Thymus (tissue), 11 donors: ENCODE results near the gene NUDT6. TPM values are rescaled to one million over a fixed set of nuclear protein-coding genes. Genes with fewer than 3 reads are reported as not detected.
"Not testable (repeated sequence)": the region's sequence is repeated elsewhere in the genome, so short reads cannot be mapped to it uniquely, and the experiment has no call there.

Source experiments
- DNase-seq, 9 donors: peaks; one replicate each; pipeline ENCODE4 v3.0.0-alpha.2; 2013; ENCODE audit warnings: low spot score in 9 of 9, low read depth in 6 of 9, missing footprints in 1 of 9
- H3K27ac ChIP-seq, 2 donors: one replicate each; pipeline ENCODE4 v1.5.1; 2013; ENCODE audit warnings: control low read depth in 1 of 2, low read depth in 1 of 2, low read length in 1 of 2, mild to moderate bottlenecking in 1 of 2, moderate library complexity in 1 of 2
- H3K27me3 ChIP-seq, 2 donors: one replicate each; pipeline ENCODE4 v1.5.1; 2013; ENCODE audit warnings: low read length in 1 of 2; ENCODE audit not compliant: control insufficient read depth in 2 of 2, insufficient read depth in 1 of 2
- H3K36me3 ChIP-seq, 2 donors: one replicate each; pipeline ENCODE4 v1.5.1; 2013; ENCODE audit warnings: low read length in 1 of 2, mild to moderate bottlenecking in 1 of 2, moderate library complexity in 1 of 2; ENCODE audit not compliant: control insufficient read depth in 2 of 2, insufficient read depth in 2 of 2
- H3K4me1 ChIP-seq, 2 donors: one replicate each; pipeline ENCODE4 v1.5.1; 2013; ENCODE audit warnings: low read length in 2 of 2; ENCODE audit not compliant: control insufficient read depth in 2 of 2, insufficient read depth in 2 of 2
- H3K4me3 ChIP-seq, 2 donors: one replicate each; pipeline ENCODE4 v1.5.1; 2013; ENCODE audit warnings: low read length in 2 of 2, control low read depth in 1 of 2, mild to moderate bottlenecking in 1 of 2
- H3K9me3 ChIP-seq, 2 donors: one replicate each; pipeline ENCODE4 v1.5.1; 2013; ENCODE audit warnings: low read length in 1 of 2, mild to moderate bottlenecking in 1 of 2; ENCODE audit not compliant: control insufficient read depth in 2 of 2, insufficient read depth in 1 of 2
- WGBS: extraction: QIAGEN DNeasy Blood & Tissue Kit; methylation state at CpG from one replicate; pipeline ENCODE4 v1.1.7; 2013; 5-methylcytosine and 5-hydroxymethylcytosine counted together
- polyA plus RNA-seq: library from polyadenylated mRNA; stranded (reverse); fragments of 200-250 nt; gene quantifications from one replicate; pipeline ENCODE4 v1.2.3, GENCODE V29; 2013
- total RNA-seq: library from RNA; stranded (reverse); fragments of 120-200 nt; gene quantifications from one replicate; pipeline ENCODE4 v1.2.4, GENCODE V29; 2013
- donor health status: healthy.

Gene NUDT6
- total and polyA plus RNA-seq, 2 donors: 6.8 to 12.3 TPM

GRCh38 chr4:122958505-122958904, 36.1 kb upstream of the NUDT6 start:
- H3K4me3 ChIP-seq: no peak overlapping the region
- 86% methylated on average over 2 of the region's 2 CpGs for WGBS
- DNase-seq: no peak
- peaks cover 9 to 14% of the 10 kb centered on the region in 2 donors for H3K36me3 ChIP-seq
- no peaks in the 10 kb centered on the region for H3K27me3 ChIP-seq
- no peaks in the 10 kb centered on the region for H3K9me3 ChIP-seq
- no peak overlapping the region for H3K27ac ChIP-seq
- no peaks in the 10 kb centered on the region for H3K4me1 ChIP-seq

- Histone ChIP-seq H3K27ac (no peak overlapping the region), H3K27me3 (no peaks in the 10 kb centered on the region), H3K4me3 (no peak overlapping the region), H3K36me3 (peaks cover 52 to 57% of the 10 kb centered on the region in 2 donors), H3K4me1 (no peaks in the 10 kb centered on the region), H3K9me3 (no peaks in the 10 kb centered on the region)
- 95% methylated on average over 3 of the region's 3 CpGs for WGBS
- no peak for DNase-seq
These were observed 31.5 kb upstream of the NUDT6 start for GRCh38 chr4:122953924-122954323.

- H3K4me3 ChIP-seq: no peak overlapping the region
- DNase-seq: no peak
- H3K27ac ChIP-seq: no peak overlapping the region
- H3K36me3 ChIP-seq: peaks cover 61 to 69% of the 10 kb centered on the region in 2 donors
- no peaks in the 10 kb centered on the region for H3K9me3 ChIP-seq
- no peaks in the 10 kb centered on the region for H3K4me1 ChIP-seq
- H3K27me3 ChIP-seq: no peaks in the 10 kb centered on the region
- 97% methylated on average over 4 of the region's 4 CpGs for WGBS
These were observed 29.6 kb upstream of the NUDT6 start for GRCh38 chr4:122952028-122952427.

GRCh38 chr4:122948671-122949070, 26.3 kb upstream of the NUDT6 start:
- Histone ChIP-seq H3K9me3 (peaks cover 0 to 4% of the 10 kb centered on the region in 2 donors), H3K4me3 (no peak overlapping the region), H3K4me1 (no peaks in the 10 kb centered on the region), H3K27ac (no peak overlapping the region), H3K36me3 (peaks cover 54 to 63% of the 10 kb centered on the region in 2 donors), H3K27me3 (no peaks in the 10 kb centered on the region)
- over 99% methylated on average over 4 of the region's 4 CpGs for WGBS
- no peak for DNase-seq

GRCh38 chr4:122946142-122946541, 23.7 kb upstream of the NUDT6 start:
- no peaks in the 10 kb centered on the region for H3K27me3 ChIP-seq
- H3K27ac ChIP-seq: no peak overlapping the region
- no peak for DNase-seq
- no peak overlapping the region for H3K4me3 ChIP-seq
- H3K9me3 ChIP-seq: peaks cover 0 to 4% of the 10 kb centered on the region in 2 donors
- no peaks in the 10 kb centered on the region for H3K4me1 ChIP-seq
- WGBS: 100% methylated on average over 1 of the region's 1 CpG
- peaks cover 31 to 39% of the 10 kb centered on the region in 2 donors for H3K36me3 ChIP-seq

- WGBS: 96% methylated on average over 14 of the region's 17 CpGs
- not testable (repeated sequence) for H3K27me3 ChIP-seq, H3K27ac ChIP-seq, H3K9me3 ChIP-seq, H3K4me3 ChIP-seq, H3K4me1 ChIP-seq, DNase-seq
- H3K36me3 ChIP-seq: peaks cover 22 to 31% of the 10 kb centered on the region in 2 donors
These were observed 22.7 kb upstream of the NUDT6 start for GRCh38 chr4:122945136-122945535.

GRCh38 chr4:122932763-122933162, 10.4 kb upstream of the NUDT6 start:
- H3K36me3 ChIP-seq: peaks cover 15 to 57% of the 10 kb centered on the region in 2 donors
- no peaks in the 10 kb centered on the region for H3K27me3 ChIP-seq
- no peaks in the 10 kb centered on the region for H3K4me1 ChIP-seq
- no peak overlapping the region for H3K4me3 ChIP-seq
- DNase-seq: no peak
- no peak overlapping the region for H3K27ac ChIP-seq
- H3K9me3 ChIP-seq: no peaks in the 10 kb centered on the region

GRCh38 chr4:122930862-122931261, 8.5 kb upstream of the NUDT6 start:
- Histone ChIP-seq H3K9me3 (no peaks in the 10 kb centered on the region), H3K27ac (no peak overlapping the region), H3K36me3 (peaks cover 12 to 45% of the 10 kb centered on the region in 2 donors), H3K4me3 (no peak overlapping the region), H3K27me3 (no peaks in the 10 kb centered on the region), H3K4me1 (no peaks in the 10 kb centered on the region)
- DNase-seq: peak in 1 of 9 donors; percentile 18

- no peak for DNase-seq
- H3K4me3 ChIP-seq: no peak overlapping the region
- 97% methylated on average over 1 of the region's 1 CpG for WGBS
- no peak overlapping the region for H3K27ac ChIP-seq
- H3K27me3 ChIP-seq: no peaks in the 10 kb centered on the region
- no peaks in the 10 kb centered on the region for H3K9me3 ChIP-seq
- peaks cover 8 to 28% of the 10 kb centered on the region in 2 donors for H3K36me3 ChIP-seq
- peaks cover 0 to 3% of the 10 kb centered on the region in 2 donors for H3K4me1 ChIP-seq
These were observed 6.5 kb upstream of the NUDT6 start for GRCh38 chr4:122928930-122929329.
